CD4-positive, alpha-beta T cell (primary cell): ENCODE data around the gene NUMA1. TPM values are rescaled to one million over a fixed set of nuclear protein-coding genes. Genes with fewer than 3 reads are reported as not detected.

Experiments used
- ATAC-seq: fragments of 200-7000 bp; cut with Tn5 transposase; one replicate; pipeline ENCODE4 v1.10.0; 2022; ENCODE audit warnings: mild to moderate bottlenecking; ENCODE audit not compliant: poor library complexity
- CTCF ChIA-PET: fragments of 350-600 bp; sonication (Branson Sonifier 250); formaldehyde crosslinking; loops from one replicate; lab custom pipeline; 2021; ENCODE audit warnings: antibody characterized with exemption, inconsistent platforms; lab: Charles Lee
- POLR2A ChIA-PET: fragments of 350-600 bp; sonication (Branson Sonifier 250); formaldehyde crosslinking; loops from one replicate; lab custom pipeline; 2021; ENCODE audit warnings: antibody characterized with exemption, inconsistent platforms; lab: Charles Lee
- DNase-seq, 14 experiments: peaks; one replicate each; pipeline ENCODE4 v3.0.0-alpha.2; 2013 to 2020; ENCODE audit warnings: mixed read lengths in 2 of 14
- H3K27ac ChIP-seq, 2 donors: one replicate each; pipeline versions ENCODE4 v1.5.1 to v1.7.0; 2013; ENCODE audit warnings: low read length in 2 of 2, low read depth in 1 of 2, mild to moderate bottlenecking in 1 of 2
- H3K27me3 ChIP-seq, 2 experiments: 1 replicate in 1 of 2; 2 replicates in 1 of 2; pipeline versions ENCODE4 v1.6.1 to v1.7.0; 2013; ENCODE audit warnings: low read length in 2 of 2, control low read depth in 1 of 2, mild to moderate bottlenecking in 1 of 2, moderate library complexity in 1 of 2; ENCODE audit not compliant: insufficient read depth in 2 of 2, control insufficient read depth in 1 of 2
- H3K36me3 ChIP-seq: one replicate; pipeline ENCODE4 v1.6.1; 2013; ENCODE audit warnings: low read length, control low read depth; ENCODE audit not compliant: insufficient read depth
- H3K4me1 ChIP-seq: one replicate; pipeline ENCODE4 v1.6.1; 2013; ENCODE audit warnings: low read length, control low read depth; ENCODE audit not compliant: insufficient read depth
- H3K4me3 ChIP-seq: one replicate; pipeline ENCODE4 v1.5.1; 2013; ENCODE audit warnings: mild to moderate bottlenecking, low read length, moderate library complexity
- H3K9me3 ChIP-seq, 2 experiments: 1 replicate in 1 of 2; 2 replicates in 1 of 2; pipeline versions ENCODE4 v1.6.1 to v1.7.0; 2013; ENCODE audit warnings: low read length in 2 of 2, mild to moderate bottlenecking in 2 of 2, control low read depth in 1 of 2, moderate library complexity in 1 of 2; ENCODE audit not compliant: control insufficient read depth in 1 of 2, insufficient read depth in 1 of 2
- H3K27ac Mint-ChIP-seq: one replicate; pipeline ENCODE4 v1.8.0; 2020; ENCODE audit warnings: mixed read lengths
- H3K27me3 Mint-ChIP-seq: one replicate; pipeline ENCODE4 v1.8.0; 2021; ENCODE audit warnings: mixed read lengths
- H3K36me3 Mint-ChIP-seq: one replicate; pipeline ENCODE4 v1.8.0; 2021; ENCODE audit warnings: low read depth, mixed read lengths
- H3K4me1 Mint-ChIP-seq: one replicate; pipeline ENCODE4 v1.8.0; 2021; ENCODE audit warnings: low read depth, mixed read lengths
- H3K4me3 Mint-ChIP-seq: one replicate; pipeline ENCODE4 v1.8.0; 2020; ENCODE audit warnings: mild to moderate bottlenecking, mixed read lengths
- H3K9me3 Mint-ChIP-seq: one replicate; pipeline ENCODE4 v1.8.0; 2020; ENCODE audit warnings: mixed read lengths
- CTCF ChIP-seq: fragments of 200-600 bp; IDR thresholded peaks from one replicate; pipeline ENCODE4 v1.8.0; 2022; ENCODE audit warnings: antibody characterized with exemption, mild to moderate bottlenecking
- intact Hi-C, 2 experiments: fragments of 100-400 bp; cut with DNase I in 1 of 2; cut with micrococcal nuclease in 1 of 2; formaldehyde crosslinking; loops; one replicate each; pipeline versions ENCODE4 v1.15.1 to v1.9.0; 2023 to 2025; cut with DNase I, micrococcal nuclease
- total RNA-seq, 174 experiments: library from RNA in 2 of 174; stranded (reverse) in 2 of 174; gene quantifications; one replicate each; pipeline ENCODE4 v1.2.3 and lab custom pipeline; 2021 to 2026

The NUMA1 gene
- total RNA-seq, 2 experiments from 2014 or later, result 191 to 197 TPM

GRCh38 chr11:72102162-72102561, 21.8 kb upstream of the NUMA1 start:
- H3K4me3 Mint-ChIP-seq, result peak overlapping the region; percentile 91
- peaks cover 28% of the 10 kb centered on the region for H3K36me3 ChIP-seq
- peaks cover 49% of the 10 kb centered on the region for H3K4me1 Mint-ChIP-seq
- CTCF ChIA-PET, result interaction anchor here (1.3 to 8.4 kb wide), 3 partner anchors 11 to 77 kb away, joined by 3 to 33 read pairs (median 21); no protein-coding TSS in a partner anchor
- H3K9me3 ChIP-seq, result no peaks in the 10 kb centered on the region
- no peak for ATAC-seq
- H3K27ac Mint-ChIP-seq, result peak overlapping the region; percentile 98
- H3K9me3 Mint-ChIP-seq, result no peaks in the 10 kb centered on the region
- peaks cover 34% of the 10 kb centered on the region for H3K4me1 ChIP-seq
- POLR2A ChIA-PET, result interaction anchor here (0.7 to 4.3 kb wide), 5 partner anchors 10 to 174 kb away, joined by 3 to 19 read pairs (median 6); partner anchors contain the start of genes ANAPC15, RNF121 and XNDC1N
- peak overlapping the region; percentile 93 for H3K4me3 ChIP-seq
- intact Hi-C loops, result loop anchor here in 1 of 2 experiments (10.0 kb wide), 1 partner anchor 307 kb away; no protein-coding TSS in a partner anchor
- TF ChIP-seq CTCF, result no peak
- no peak for DNase-seq
- peak overlapping the region; percentile 88 to 93 for H3K27ac ChIP-seq
- H3K27me3 Mint-ChIP-seq, result no peaks in the 10 kb centered on the region
- H3K36me3 Mint-ChIP-seq, result peaks cover 58% of the 10 kb centered on the region
- no peaks in the 10 kb centered on the region for H3K27me3 ChIP-seq

- peaks cover 61% of the 10 kb centered on the region for H3K36me3 Mint-ChIP-seq
- H3K9me3 Mint-ChIP-seq, result no peaks in the 10 kb centered on the region
- H3K27ac Mint-ChIP-seq, result peak overlapping the region; percentile 98
- ChIA-PET POLR2A (interaction anchor here (4.3 kb wide), 1 partner anchor 12 kb away, joined by 19 read pairs; the partner anchor contains the start of gene ANAPC15), CTCF (interaction anchor here (0.7 to 8.4 kb wide), 3 partner anchors 9 to 75 kb away, joined by 3 to 33 read pairs (median 21); no protein-coding TSS in a partner anchor)
- H3K27me3 Mint-ChIP-seq, result no peaks in the 10 kb centered on the region
- intact Hi-C loops, result loop anchor here in 1 of 2 experiments (2.0 to 10.0 kb wide), 2 partner anchors 18 to 306 kb away; no protein-coding TSS in a partner anchor
- H3K36me3 ChIP-seq, result peaks cover 35% of the 10 kb centered on the region
- peaks cover 34% of the 10 kb centered on the region for H3K4me1 ChIP-seq
- no peak for TF ChIP-seq CTCF
- H3K4me1 Mint-ChIP-seq, result peaks cover 47% of the 10 kb centered on the region
- H3K9me3 ChIP-seq, result no peaks in the 10 kb centered on the region
- H3K4me3 ChIP-seq, result no peak overlapping the region
- H3K27me3 ChIP-seq, result no peaks in the 10 kb centered on the region
- peak in 2 of 14 experiments; percentile 40 to 45 for DNase-seq
- no peak overlapping the region for H3K27ac ChIP-seq
- ATAC-seq, result no peak
- no peak overlapping the region for H3K4me3 Mint-ChIP-seq
Observed at GRCh38 chr11:72100462-72100861, 20.1 kb upstream of the NUMA1 start.

- TF ChIP-seq CTCF, result no peak
- Mint-ChIP-seq H3K9me3 (no peaks in the 10 kb centered on the region), H3K4me3 (no peak overlapping the region), H3K27me3 (no peaks in the 10 kb centered on the region), H3K27ac (no peak overlapping the region), H3K36me3 (peaks cover 60% of the 10 kb centered on the region), H3K4me1 (peaks cover 43% of the 10 kb centered on the region)
- DNase-seq (no peak), ATAC-seq (no peak)
- H3K4me1 ChIP-seq, result peaks cover 34% of the 10 kb centered on the region
- no peak overlapping the region for H3K27ac ChIP-seq
- peaks cover 37% of the 10 kb centered on the region for H3K36me3 ChIP-seq
- H3K27me3 ChIP-seq, result no peaks in the 10 kb centered on the region
- POLR2A ChIA-PET, result interaction anchor here (0.9 to 4.3 kb wide), 2 partner anchors 9 to 13 kb away, joined by 3 to 19 read pairs; partner anchors contain the start of gene ANAPC15
- intact Hi-C loops, result loop anchor here in 1 of 2 experiments (2.0 to 10.0 kb wide), 2 partner anchors 17 to 305 kb away; no protein-coding TSS in a partner anchor
- H3K4me3 ChIP-seq, result no peak overlapping the region
- CTCF ChIA-PET, result interaction anchor here (1.3 to 8.4 kb wide), 3 partner anchors 9 to 74 kb away, joined by 6 to 33 read pairs (median 21); no protein-coding TSS in a partner anchor
- H3K9me3 ChIP-seq, result no peaks in the 10 kb centered on the region
Observed at GRCh38 chr11:72100009-72100408, 19.7 kb upstream of the NUMA1 start.
